Measurements from ENCODE around the gene CAMTA1.

Gene CAMTA1

DNA sequence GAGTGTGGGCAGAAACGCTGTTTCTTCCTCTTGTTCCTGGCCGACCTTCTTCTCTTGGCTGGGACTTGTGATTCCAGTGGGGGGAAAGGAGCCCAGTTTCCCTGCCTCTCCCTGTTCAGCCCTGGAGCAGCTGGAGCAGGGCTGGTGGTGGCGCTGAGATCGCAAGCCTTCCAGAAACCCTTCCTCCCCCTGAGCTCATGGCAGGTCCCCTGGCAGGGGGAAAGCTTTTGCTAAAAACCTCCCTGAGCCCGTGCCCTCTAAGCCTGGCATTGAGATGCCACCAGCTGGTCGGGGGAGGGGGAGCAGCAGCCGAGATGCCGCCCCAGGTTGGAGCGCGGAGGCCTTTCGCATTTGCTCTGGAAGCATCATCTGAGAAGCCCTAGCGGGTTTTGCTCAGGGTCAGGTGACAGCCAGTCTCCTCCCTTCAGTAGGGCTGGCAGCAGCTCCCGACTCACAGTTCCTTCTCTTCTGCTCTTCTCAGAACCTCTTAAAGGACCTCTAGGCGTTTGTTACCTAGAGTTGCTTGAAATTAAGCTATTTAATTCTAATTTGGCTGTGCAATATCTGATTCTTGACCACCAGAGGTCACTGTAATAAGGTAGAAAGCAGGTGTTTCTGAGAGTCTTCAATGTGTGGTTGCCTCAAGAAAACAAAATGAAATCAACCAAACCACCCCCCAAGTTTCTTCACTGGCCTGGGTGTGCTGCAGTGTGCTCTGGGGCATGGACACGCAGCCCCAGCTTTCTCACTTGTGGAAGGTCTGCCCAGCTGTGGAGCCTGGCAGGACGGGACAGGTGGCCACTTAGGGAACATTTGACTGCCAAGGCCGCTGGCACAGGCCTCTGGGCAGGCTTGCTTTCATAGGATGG lies 257.3 kb downstream of the CAMTA1 start:
- Mint-ChIP-seq H3K9me3 (no peaks in the 10 kb centered on the region), H3K27ac (no peak overlapping the region), H3K27me3 (peaks cover 6% of the 10 kb centered on the region), H3K36me3 (no peaks in the 10 kb centered on the region), H3K4me3 (no peak overlapping the region), H3K4me1 (no peaks in the 10 kb centered on the region)

- no peaks in the 10 kb centered on the region for H3K36me3 Mint-ChIP-seq
- no peak overlapping the region for H3K27ac Mint-ChIP-seq
- no peak overlapping the region for H3K4me3 Mint-ChIP-seq
- H3K9me3 Mint-ChIP-seq, result no peaks in the 10 kb centered on the region
- H3K4me1 Mint-ChIP-seq, result no peaks in the 10 kb centered on the region
- H3K27me3 Mint-ChIP-seq, result peaks cover 8% of the 10 kb centered on the region
Observed at GRCh38 chr1:7043191-7043549, 257.9 kb downstream of the CAMTA1 start.

DNA sequence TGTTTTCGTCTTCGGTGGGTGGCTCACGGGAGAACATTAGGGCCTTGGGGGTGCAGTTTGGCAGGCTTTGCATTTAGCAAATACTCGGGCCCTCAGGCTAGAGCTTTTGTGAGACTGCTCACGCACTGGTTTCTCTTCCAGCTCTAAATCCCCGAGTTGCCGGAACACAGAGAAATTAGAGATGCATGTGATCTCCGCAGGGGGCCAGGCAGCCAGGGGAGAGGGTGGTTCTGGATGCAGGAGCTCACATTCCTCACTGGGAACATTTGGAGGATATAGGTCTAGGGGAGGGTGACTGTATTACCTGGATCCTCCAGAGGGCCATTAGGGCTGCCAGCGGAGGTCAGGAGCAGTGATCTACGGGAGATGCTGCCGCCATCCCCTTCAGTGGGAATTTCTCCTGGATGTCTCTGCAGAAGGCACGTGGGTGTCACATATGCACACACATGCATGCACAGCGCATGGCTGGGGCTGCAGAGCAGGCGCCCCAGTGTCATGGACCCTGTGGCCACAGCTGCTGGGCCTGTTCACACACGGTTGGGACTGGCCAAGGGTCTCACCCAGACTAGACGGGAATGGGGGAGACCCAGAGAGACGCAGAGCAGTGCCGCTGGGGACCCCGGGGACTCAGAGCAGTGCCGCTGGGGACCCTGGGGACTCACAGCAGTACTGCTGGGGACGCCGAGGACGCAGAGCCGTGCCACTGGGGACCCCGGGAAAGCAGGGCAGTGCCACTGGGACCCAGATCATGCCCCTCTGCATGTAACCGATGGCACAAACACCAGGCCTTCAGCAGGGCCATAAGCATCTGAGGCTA lies 258.7 kb downstream of the CAMTA1 start:
- no peaks in the 10 kb centered on the region for H3K9me3 Mint-ChIP-seq
- H3K4me3 Mint-ChIP-seq, result no peak overlapping the region
- no peak overlapping the region for H3K27ac Mint-ChIP-seq
- H3K27me3 Mint-ChIP-seq, result peaks cover 8% of the 10 kb centered on the region
- H3K4me1 Mint-ChIP-seq, result no peaks in the 10 kb centered on the region
- no peaks in the 10 kb centered on the region for H3K36me3 Mint-ChIP-seq

DNA sequence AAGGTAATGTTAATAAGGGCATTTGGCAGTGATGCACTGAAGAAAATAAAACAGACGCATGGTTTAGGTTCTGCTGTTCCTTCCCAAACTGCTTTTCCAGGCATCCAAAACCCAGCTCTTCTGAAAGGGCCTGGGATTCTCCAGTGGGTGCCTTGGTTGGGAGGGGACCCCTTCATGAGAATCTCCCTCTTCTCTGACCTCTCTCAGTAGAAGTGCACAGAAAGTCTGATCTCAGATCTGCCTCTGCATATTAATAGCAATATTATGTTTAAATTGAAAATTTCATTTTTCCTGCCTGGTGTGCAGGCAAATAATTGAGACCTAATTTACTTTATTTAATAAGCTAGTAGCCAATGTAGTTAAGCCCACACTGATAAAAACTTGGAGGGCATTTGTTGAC lies 260.6 kb downstream of the CAMTA1 start:
- Mint-ChIP-seq H3K27ac (no peak overlapping the region), H3K4me3 (no peak overlapping the region), H3K27me3 (peaks cover 10% of the 10 kb centered on the region), H3K9me3 (no peaks in the 10 kb centered on the region), H3K4me1 (no peaks in the 10 kb centered on the region), H3K36me3 (no peaks in the 10 kb centered on the region)

DNA sequence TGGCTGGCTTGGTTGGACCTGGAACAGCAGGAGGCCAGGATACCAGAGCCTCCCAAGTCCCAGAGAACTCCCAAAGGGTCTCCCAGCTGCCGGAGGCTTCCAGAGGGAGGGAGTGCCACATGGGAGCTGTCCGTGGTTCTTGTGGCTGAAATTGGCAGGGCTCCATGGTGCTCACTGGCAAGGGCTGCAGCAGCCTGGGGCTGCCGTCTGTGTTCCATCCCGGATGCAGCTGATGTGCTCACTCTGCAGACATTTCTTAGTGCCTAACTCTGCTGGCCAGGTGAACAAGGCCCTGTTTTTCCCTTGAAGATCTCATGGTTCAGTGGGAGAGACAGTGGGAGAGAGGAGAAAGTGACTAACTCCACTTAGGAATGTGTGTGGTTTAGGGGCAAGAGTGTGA lies 261.1 kb downstream of the CAMTA1 start:
- Mint-ChIP-seq H3K4me3 (no peak overlapping the region), H3K36me3 (no peaks in the 10 kb centered on the region), H3K27ac (no peak overlapping the region), H3K4me1 (no peaks in the 10 kb centered on the region), H3K9me3 (no peaks in the 10 kb centered on the region), H3K27me3 (peaks cover 10% of the 10 kb centered on the region)

- Mint-ChIP-seq H3K27me3 (peaks cover 10% of the 10 kb centered on the region), H3K4me3 (no peak overlapping the region), H3K4me1 (no peaks in the 10 kb centered on the region), H3K36me3 (no peaks in the 10 kb centered on the region), H3K27ac (no peak overlapping the region), H3K9me3 (no peaks in the 10 kb centered on the region)
Observed at GRCh38 chr1:7046891-7047290, 261.6 kb downstream of the CAMTA1 start.

GRCh38 chr1:7047866-7048265 lies 262.6 kb downstream of the CAMTA1 start:
- H3K4me1 Mint-ChIP-seq, result no peaks in the 10 kb centered on the region
- H3K36me3 Mint-ChIP-seq, result no peaks in the 10 kb centered on the region
- no peak overlapping the region for H3K4me3 Mint-ChIP-seq
- peaks cover 10% of the 10 kb centered on the region for H3K27me3 Mint-ChIP-seq
- H3K27ac Mint-ChIP-seq, result no peak overlapping the region
- H3K9me3 Mint-ChIP-seq, result no peaks in the 10 kb centered on the region

- H3K27ac Mint-ChIP-seq, result no peak overlapping the region
- H3K36me3 Mint-ChIP-seq, result no peaks in the 10 kb centered on the region
- H3K27me3 Mint-ChIP-seq, result peaks cover 7% of the 10 kb centered on the region
- H3K4me1 Mint-ChIP-seq, result no peaks in the 10 kb centered on the region
- no peaks in the 10 kb centered on the region for H3K9me3 Mint-ChIP-seq
- no peak overlapping the region for H3K4me3 Mint-ChIP-seq
Observed at GRCh38 chr1:7048395-7048794, 263.1 kb downstream of the CAMTA1 start.

DNA sequence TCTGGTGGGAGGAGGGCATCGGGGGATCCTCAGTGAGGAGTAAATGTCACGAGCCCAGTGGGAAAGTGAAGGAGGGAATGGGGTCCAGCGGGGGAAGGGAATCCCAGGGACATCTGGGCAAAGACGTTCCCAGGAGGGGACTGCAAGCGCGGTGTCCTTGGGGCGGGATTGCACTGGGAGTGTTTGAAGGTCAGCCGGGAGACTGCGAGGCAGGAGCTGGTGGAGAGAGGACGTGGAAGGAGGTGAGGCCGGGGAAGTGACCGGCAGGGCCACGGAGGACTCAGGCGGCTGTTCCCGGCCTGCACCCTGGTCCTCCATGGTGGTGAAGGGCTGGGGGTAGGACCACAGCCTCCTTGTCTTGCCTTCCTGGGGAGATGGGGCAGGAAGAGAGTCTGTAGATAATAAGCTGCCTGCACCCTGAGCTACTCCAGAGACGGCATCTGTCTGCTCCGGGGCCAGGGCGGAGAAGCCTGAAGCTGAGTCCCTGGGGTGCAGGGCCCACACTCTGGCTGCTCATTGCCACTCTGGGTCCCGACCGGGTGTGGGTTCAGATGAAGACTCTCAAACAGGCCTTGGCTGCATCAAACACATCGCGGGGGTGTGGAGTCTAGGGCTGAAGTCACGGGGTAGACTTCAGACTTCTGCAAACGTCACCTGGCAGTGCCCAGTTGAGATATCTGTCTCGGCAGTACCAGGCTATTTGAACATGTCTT lies 264.8 kb downstream of the CAMTA1 start:
- H3K9me3 Mint-ChIP-seq, result peaks cover 5% of the 10 kb centered on the region
- H3K36me3 Mint-ChIP-seq, result no peaks in the 10 kb centered on the region
- no peak overlapping the region for H3K4me3 Mint-ChIP-seq
- H3K4me1 Mint-ChIP-seq, result no peaks in the 10 kb centered on the region
- H3K27me3 Mint-ChIP-seq, result peaks cover 7% of the 10 kb centered on the region
- H3K27ac Mint-ChIP-seq, result no peak overlapping the region

GRCh38 chr1:7050751-7051665 lies 265.8 kb downstream of the CAMTA1 start:
- no peaks in the 10 kb centered on the region for H3K36me3 Mint-ChIP-seq
- peaks cover 5% of the 10 kb centered on the region for H3K27me3 Mint-ChIP-seq
- H3K9me3 Mint-ChIP-seq, result peaks cover 5% of the 10 kb centered on the region
- no peak overlapping the region for H3K27ac Mint-ChIP-seq
- no peaks in the 10 kb centered on the region for H3K4me1 Mint-ChIP-seq
- H3K4me3 Mint-ChIP-seq, result no peak overlapping the region

GRCh38 chr1:7052701-7053100 lies 267.4 kb downstream of the CAMTA1 start:
- no peak overlapping the region for H3K4me3 Mint-ChIP-seq

GRCh38 chr1:7060745-7061144 lies 275.5 kb downstream of the CAMTA1 start:
- no peaks in the 10 kb centered on the region for H3K36me3 Mint-ChIP-seq
- no peaks in the 10 kb centered on the region for H3K4me1 Mint-ChIP-seq
- H3K9me3 Mint-ChIP-seq, result no peaks in the 10 kb centered on the region
- H3K4me3 Mint-ChIP-seq, result no peak overlapping the region
- no peak overlapping the region for H3K27ac Mint-ChIP-seq
- peaks cover 2% of the 10 kb centered on the region for H3K27me3 Mint-ChIP-seq

More at GRCh38 chr1:7052701-7053100, 267.4 kb downstream of the CAMTA1 start:
- H3K36me3 Mint-ChIP-seq, result no peaks in the 10 kb centered on the region
- no peaks in the 10 kb centered on the region for H3K4me1 Mint-ChIP-seq
- no peak overlapping the region for H3K27ac Mint-ChIP-seq
- peaks cover 5% of the 10 kb centered on the region for H3K9me3 Mint-ChIP-seq
- H3K27me3 Mint-ChIP-seq, result peaks cover 5% of the 10 kb centered on the region

DNA sequence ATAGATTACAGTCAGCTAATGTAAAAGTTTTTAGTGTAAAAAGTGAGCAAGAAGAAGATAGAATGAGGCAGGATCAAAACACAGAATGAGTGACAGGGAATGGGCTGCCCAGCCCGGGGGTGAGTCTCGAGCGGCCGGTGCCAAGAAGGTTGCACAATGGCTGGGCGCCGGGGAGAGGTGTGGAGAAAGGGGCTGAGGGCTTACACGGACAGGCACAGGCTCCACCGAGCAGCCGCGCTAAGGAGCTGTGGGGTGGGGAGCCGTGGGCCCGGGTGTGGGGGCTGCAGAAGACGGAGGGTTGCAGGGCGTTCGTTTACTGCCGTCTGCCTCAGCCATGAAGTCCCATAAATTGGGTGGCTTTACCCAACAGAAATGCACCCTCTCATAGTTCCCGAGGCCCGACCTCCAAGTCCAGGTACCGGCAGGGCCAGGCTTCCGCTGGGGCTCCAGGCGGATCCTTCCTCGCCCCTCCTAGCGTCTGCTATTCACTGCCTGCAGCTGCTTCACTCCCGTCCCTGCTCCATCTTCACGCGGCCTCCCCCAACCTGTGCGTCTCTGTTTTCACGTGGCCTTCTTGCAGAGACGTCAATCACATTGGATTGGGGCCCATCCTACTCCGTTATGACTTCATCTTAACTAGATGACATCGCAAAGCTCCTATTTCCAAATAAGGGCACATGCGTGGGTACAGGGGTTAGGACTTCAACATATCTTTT lies 277.2 kb downstream of the CAMTA1 start:
- peak overlapping the region; percentile 1 for H3K27ac Mint-ChIP-seq
- H3K9me3 Mint-ChIP-seq, result no peaks in the 10 kb centered on the region
- no peaks in the 10 kb centered on the region for H3K4me1 Mint-ChIP-seq
- no peak overlapping the region for H3K4me3 Mint-ChIP-seq
- H3K27me3 Mint-ChIP-seq, result peaks cover 6% of the 10 kb centered on the region
- H3K36me3 Mint-ChIP-seq, result no peaks in the 10 kb centered on the region

DNA sequence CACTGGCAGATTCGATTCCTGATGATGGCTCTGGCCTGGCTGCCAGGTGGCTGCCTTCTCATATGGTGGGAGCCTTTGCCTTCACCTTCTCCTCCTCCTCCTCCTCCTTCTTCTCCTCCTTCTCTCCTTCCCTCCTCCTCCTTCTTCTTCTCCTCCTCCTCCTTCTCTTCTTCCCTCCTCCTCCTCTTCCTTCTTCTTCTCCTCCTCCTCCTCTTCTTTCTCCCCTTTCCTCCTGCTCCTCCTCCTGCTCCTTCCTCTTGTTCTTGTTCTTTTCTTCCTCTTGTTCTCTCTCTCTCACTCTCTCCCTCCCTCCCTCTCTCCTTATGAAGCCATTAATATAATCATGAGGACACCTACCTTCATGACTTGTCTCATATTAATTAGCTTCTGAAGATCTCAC lies 278.7 kb downstream of the CAMTA1 start:
- peaks cover 6% of the 10 kb centered on the region for H3K27me3 Mint-ChIP-seq
- H3K9me3 Mint-ChIP-seq, result no peaks in the 10 kb centered on the region

More for the DNA sequence above, 278.7 kb downstream of the CAMTA1 start:
- no peaks in the 10 kb centered on the region for H3K4me1 Mint-ChIP-seq
- no peak overlapping the region for H3K4me3 Mint-ChIP-seq
- no peaks in the 10 kb centered on the region for H3K36me3 Mint-ChIP-seq
- no peak overlapping the region for H3K27ac Mint-ChIP-seq
